Measurements from ENCODE around the gene SLC17A9. TPM values are rescaled to one million over a fixed set of nuclear protein-coding genes. Genes with fewer than 3 reads are reported as not detected.
A peak's percentile ranks its signal among the peaks of the same experiment; 100 is the strongest.

Gene SLC17A9
- polyA plus RNA-seq, 10 donors: 0.62 to 2.9 (median 1.1) TPM

GRCh38 chr20:62982124-62983075, 29.9 kb downstream of the SLC17A9 start:
- no peak for DNase-seq

GRCh38 chr20:62983210-62983609, 30.7 kb downstream of the SLC17A9 start:
- DNase-seq: no peak

GRCh38 chr20:62984666-62985443, 32.3 kb downstream of the SLC17A9 start:
- no peak for DNase-seq

GRCh38 chr20:62985444-62985778, 32.9 kb downstream of the SLC17A9 start:
- DNase-seq: no peak

GRCh38 chr20:62986257-62986800, 33.8 kb downstream of the SLC17A9 start:
- no peak for DNase-seq

GRCh38 chr20:62987114-62987513, 34.6 kb downstream of the SLC17A9 start:
- DNase-seq: no peak

- DNase-seq: no peak
Measured at GRCh38 chr20:62989201-62989601, 36.7 kb downstream of the SLC17A9 start.

- no peak for DNase-seq
Measured at GRCh38 chr20:62990306-62990825, 37.9 kb downstream of the SLC17A9 start.

- no peak for DNase-seq
Measured at GRCh38 chr20:62991196-62991807, 38.8 kb downstream of the SLC17A9 start.

- no peak for DNase-seq
Measured at GRCh38 chr20:62991863-62992262, 39.4 kb downstream of the SLC17A9 start.

- DNase-seq: peak in 2 of 3 donors; percentile 29 to 64
Measured at GRCh38 chr20:62993856-62994494, 41.5 kb downstream of the SLC17A9 start.

GRCh38 chr20:62994869-62995281, 42.4 kb downstream of the SLC17A9 start:
- no peak for DNase-seq

- DNase-seq: no peak
Measured at GRCh38 chr20:62995481-62995880, 43.0 kb downstream of the SLC17A9 start.

GRCh38 chr20:62995898-62996595, 43.5 kb downstream of the SLC17A9 start:
- DNase-seq: no peak

- no peak for DNase-seq
Measured at GRCh38 chr20:62996596-62996982, 44.1 kb downstream of the SLC17A9 start.

- DNase-seq: no peak
Measured at GRCh38 chr20:62997417-62998035, 45.0 kb downstream of the SLC17A9 start.

- DNase-seq: no peak
Measured at GRCh38 chr20:62998449-62998848, 45.9 kb downstream of the SLC17A9 start.

GRCh38 chr20:62999580-62999979, 47.1 kb downstream of the SLC17A9 start:
- DNase-seq: no peak

- no peak for DNase-seq
Measured at GRCh38 chr20:63000036-63000435, 47.5 kb downstream of the SLC17A9 start.

GRCh38 chr20:63000958-63001357, 48.4 kb downstream of the SLC17A9 start:
- no peak for DNase-seq
